Body of pancreas (tissue), 4 donors: ENCODE results near the gene ALG14.

Experiments used
- CTCF ChIP-seq, 7 experiments: fragments of 450-650 bp in 4 of 7; fragments of 200-600 bp in 3 of 7; sonication (generic) in 3 of 7; IDR thresholded peaks; one replicate each; pipeline ENCODE4 v1.5.1; 2016 to 2019; ENCODE audit warnings: antibody characterized with exemption in 7 of 7
- POLR2A ChIP-seq, 3 donors: fragments of 450-650 bp; IDR thresholded peaks; one replicate each; pipeline ENCODE4 v1.6.1; 2016; ENCODE audit warnings: antibody characterized with exemption in 3 of 3, mild to moderate bottlenecking in 2 of 3

DNA sequence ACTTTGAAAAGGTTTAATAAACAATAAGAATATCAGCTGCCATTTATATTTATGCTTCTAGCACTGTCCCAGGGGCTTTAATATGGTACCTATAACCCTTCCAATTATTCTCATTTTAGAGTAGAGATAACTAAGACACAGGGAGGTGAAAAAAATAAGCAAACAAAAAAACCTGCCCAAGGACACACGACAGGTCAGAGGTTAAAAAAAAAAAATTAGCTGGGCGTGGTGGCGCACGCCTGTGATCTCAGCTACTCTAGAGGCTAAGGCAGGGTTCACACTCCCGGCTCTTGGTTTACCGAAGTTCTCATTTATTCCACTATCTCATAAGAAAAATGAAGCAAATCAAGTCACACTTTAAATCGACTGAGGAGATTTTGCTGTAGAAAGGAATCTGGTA is 111.2 kb downstream of the ALG14 start:
- TF ChIP-seq CTCF (IDR thresholded peaks at IDR 0.05) (no peak), POLR2A (IDR thresholded peaks at IDR 0.05) (no peak)
